Skeletal muscle tissue (tissue), 4 donors: ENCODE measurements around the gene SPCS2. TPM values are rescaled to one million over a fixed set of nuclear protein-coding genes. Genes with fewer than 3 reads are reported as not detected.
"Not testable (repeated sequence)": the region's sequence is repeated elsewhere in the genome, so short reads cannot be mapped to it uniquely, and the experiment has no call there.

ENCODE experiments used
- H3K27ac ChIP-seq: one replicate; pipeline ENCODE4 v1.7.0; 2013; ENCODE audit warnings: mild to moderate bottlenecking, low read depth, low read length, inconsistent platforms
- H3K27me3 ChIP-seq, 3 donors: one replicate each; pipeline ENCODE4 v1.7.0; 2013; ENCODE audit warnings: low read length in 3 of 3; ENCODE audit not compliant: control insufficient read depth in 3 of 3, insufficient read depth in 3 of 3
- H3K36me3 ChIP-seq, 3 donors: one replicate each; pipeline ENCODE4 v1.7.0; 2013; ENCODE audit warnings: low read length in 3 of 3; ENCODE audit not compliant: control insufficient read depth in 3 of 3, insufficient read depth in 3 of 3
- H3K4me1 ChIP-seq, 3 donors: one replicate each; pipeline ENCODE4 v1.7.0; 2013; ENCODE audit warnings: low read length in 3 of 3, mild to moderate bottlenecking in 3 of 3; ENCODE audit not compliant: control insufficient read depth in 3 of 3, insufficient read depth in 3 of 3
- H3K4me3 ChIP-seq, 3 donors: one replicate each; pipeline ENCODE4 v1.7.0; 2013; ENCODE audit warnings: low read length in 3 of 3
- H3K9ac ChIP-seq, 3 donors: one replicate each; pipeline ENCODE4 v1.7.0; 2013; ENCODE audit warnings: low read length in 3 of 3, mild to moderate bottlenecking in 3 of 3, moderate library complexity in 2 of 3, low read depth in 1 of 3
- H3K9me3 ChIP-seq, 3 donors: one replicate each; pipeline ENCODE4 v1.7.0; 2013; ENCODE audit warnings: low read length in 3 of 3; ENCODE audit not compliant: control insufficient read depth in 3 of 3
- total RNA-seq: library from RNA; depleted of rRNA; stranded (reverse); fragments of >200 nt; gene quantifications from one replicate; pipeline ENCODE4 v1.2.3, GENCODE V29; 2014
- donor health status: Osteomylitis.

SPCS2 gene
- total RNA-seq, 1 donor from 2014 or later, result 28.7 TPM

GRCh38 chr11:74988541-74989259 is 39.6 kb downstream of the SPCS2 start, which contains the start of gene NEU3:
TSS of gene NEU3 (plus strand) at chr11:74988933. CDS start at chr11:74989061, 128 bp downstream.
- Histone ChIP-seq H3K4me3 (peak within 1 kb of the TSS; percentile 77 to 88 (median 88)), H3K36me3 (no peaks in the 10 kb centered on the region), H3K27me3 (no peaks in the 10 kb centered on the region), H3K4me1 (peaks cover 15 to 34% (median 16%) of the 10 kb centered on the region in 3 donors), H3K9me3 (no peaks in the 10 kb centered on the region), H3K9ac (peak within 1 kb of the TSS; percentile 86 to 90 (median 89)), H3K27ac (peak within 1 kb of the TSS; percentile 91)

- Histone ChIP-seq H3K9me3 (no peaks in the 10 kb centered on the region), H3K36me3 (peaks cover 0 to under 1% (median under 1%) of the 10 kb centered on the region in 3 donors), H3K4me3 (peak overlapping the region; percentile 77 to 88 (median 88)), H3K4me1 (peaks cover 15 to 32% (median 16%) of the 10 kb centered on the region in 3 donors), H3K27ac (peak overlapping the region; percentile 91), H3K9ac (peak overlapping the region; percentile 86 to 90 (median 89)), H3K27me3 (no peaks in the 10 kb centered on the region)
These were observed 40.2 kb downstream of the SPCS2 start for GRCh38 chr11:74989260-74989638.

GRCh38 chr11:74990150-74990549 is 41.1 kb downstream of the SPCS2 start:
- H3K27ac ChIP-seq, H3K9me3 ChIP-seq, H3K36me3 ChIP-seq, H3K27me3 ChIP-seq: not testable (repeated sequence)
- Histone ChIP-seq H3K4me1 (peaks cover 15 to 31% (median 16%) of the 10 kb centered on the region in 3 donors), H3K4me3 (peak overlapping the region; percentile 1 to 88 (median 29)), H3K9ac (peak overlapping the region in 1 of 3 donors; percentile 90)

GRCh38 chr11:74990941-74991340 is 41.9 kb downstream of the SPCS2 start:
- H3K27ac ChIP-seq, result no peak overlapping the region
- peak overlapping the region in 2 of 3 donors; percentile 10 to 66 for H3K9ac ChIP-seq
- H3K9me3 ChIP-seq, result no peaks in the 10 kb centered on the region
- peaks cover 12 to 16% (median 13%) of the 10 kb centered on the region in 3 donors for H3K36me3 ChIP-seq
- peak overlapping the region in 2 of 3 donors; percentile 12 to 57 for H3K4me3 ChIP-seq
- no peaks in the 10 kb centered on the region for H3K27me3 ChIP-seq
- peaks cover 15 to 28% (median 16%) of the 10 kb centered on the region in 3 donors for H3K4me1 ChIP-seq

GRCh38 chr11:74992852-74993251 is 43.8 kb downstream of the SPCS2 start:
- Histone ChIP-seq H3K9me3 (no peaks in the 10 kb centered on the region), H3K9ac (no peak overlapping the region), H3K4me1 (peaks cover 15 to 28% (median 16%) of the 10 kb centered on the region in 3 donors), H3K36me3 (peaks cover 12 to 21% (median 15%) of the 10 kb centered on the region in 3 donors), H3K27ac (no peak overlapping the region), H3K27me3 (no peaks in the 10 kb centered on the region), H3K4me3 (no peak overlapping the region)

- H3K27me3 ChIP-seq, result no peaks in the 10 kb centered on the region
- no peaks in the 10 kb centered on the region for H3K4me1 ChIP-seq
- H3K36me3 ChIP-seq, result peaks cover 9 to 13% (median 12%) of the 10 kb centered on the region in 3 donors
- no peak overlapping the region for H3K27ac ChIP-seq
- no peaks in the 10 kb centered on the region for H3K9me3 ChIP-seq
- no peak overlapping the region for H3K4me3 ChIP-seq
- no peak overlapping the region for H3K9ac ChIP-seq
These were observed 51.9 kb downstream of the SPCS2 start for GRCh38 chr11:75000975-75001354.

GRCh38 chr11:75001686-75002085 is 52.6 kb downstream of the SPCS2 start:
- Histone ChIP-seq H3K4me3 (no peak overlapping the region), H3K36me3 (peaks cover 15 to 19% (median 18%) of the 10 kb centered on the region in 3 donors), H3K4me1 (no peaks in the 10 kb centered on the region), H3K9ac (no peak overlapping the region), H3K27ac (no peak overlapping the region), H3K27me3 (no peaks in the 10 kb centered on the region), H3K9me3 (no peaks in the 10 kb centered on the region)

- Histone ChIP-seq H3K9me3 (no peaks in the 10 kb centered on the region), H3K4me3 (no peak overlapping the region), H3K36me3 (peaks cover 19 to 28% (median 23%) of the 10 kb centered on the region in 3 donors), H3K27ac (no peak overlapping the region), H3K9ac (no peak overlapping the region), H3K4me1 (no peaks in the 10 kb centered on the region), H3K27me3 (no peaks in the 10 kb centered on the region)
These were observed 53.5 kb downstream of the SPCS2 start for GRCh38 chr11:75002516-75002915.

- Histone ChIP-seq H3K36me3 (peaks cover 25 to 32% (median 30%) of the 10 kb centered on the region in 3 donors), H3K4me1 (no peaks in the 10 kb centered on the region), H3K4me3 (no peak overlapping the region), H3K27ac (no peak overlapping the region), H3K9ac (no peak overlapping the region), H3K27me3 (no peaks in the 10 kb centered on the region), H3K9me3 (no peaks in the 10 kb centered on the region)
These were observed 55.1 kb downstream of the SPCS2 start for GRCh38 chr11:75004215-75004614.

- H3K9ac ChIP-seq, result peak overlapping the region in 1 of 3 donors; percentile 34
- H3K4me1 ChIP-seq, result peaks cover 33 to 63% (median 48%) of the 10 kb centered on the region in 3 donors
- H3K36me3 ChIP-seq, result peaks cover 15 to 21% (median 18%) of the 10 kb centered on the region in 3 donors
- H3K27me3 ChIP-seq, result no peaks in the 10 kb centered on the region
- peak overlapping the region; percentile 96 for H3K27ac ChIP-seq
- H3K4me3 ChIP-seq, result no peak overlapping the region
- no peaks in the 10 kb centered on the region for H3K9me3 ChIP-seq
These were observed 62.3 kb downstream of the SPCS2 start for GRCh38 chr11:75011357-75011756.
